Neural progenitor cell (in vitro differentiated cells): Measurements from ENCODE around the gene LSM2.

Experiments used
- EZH2 ChIP-seq: fragments of 200-600 bp; sonication (generic); IDR thresholded peaks from 2 replicates; pipeline ENCODE4 v1.6.1; 2017; ENCODE audit warnings: antibody characterized with exemption, mild to moderate bottlenecking, moderate library complexity
- TF ChIP-seq, protein P1 (sequence below): fragments of 200-600 bp; sonication (generic); IDR thresholded peaks from 2 replicates; pipeline ENCODE4 v1.5.1; 2017; ENCODE audit warnings: antibody characterized with exemption, mild to moderate bottlenecking

DNA sequence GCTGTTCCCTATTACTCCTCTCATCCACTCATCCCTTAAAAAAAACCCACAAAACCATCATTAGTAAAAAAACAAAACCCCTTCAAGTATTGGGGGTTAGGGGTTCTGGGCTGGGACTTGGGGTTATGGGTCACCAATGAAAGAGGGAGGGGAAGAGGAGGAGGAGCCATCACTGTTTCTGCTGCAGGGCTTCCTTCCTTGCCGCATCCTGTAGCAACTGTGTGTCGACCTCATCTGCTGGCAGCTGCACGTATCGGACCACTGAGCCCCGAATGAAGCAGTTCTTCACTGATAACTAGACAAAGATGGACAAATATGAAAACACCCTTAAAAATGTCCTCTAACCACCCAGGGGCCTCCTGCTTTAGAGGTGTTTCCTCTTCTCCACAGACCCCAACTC lies 9.2 kb downstream of the LSM2 start:
- TF ChIP-seq, protein P1, sequence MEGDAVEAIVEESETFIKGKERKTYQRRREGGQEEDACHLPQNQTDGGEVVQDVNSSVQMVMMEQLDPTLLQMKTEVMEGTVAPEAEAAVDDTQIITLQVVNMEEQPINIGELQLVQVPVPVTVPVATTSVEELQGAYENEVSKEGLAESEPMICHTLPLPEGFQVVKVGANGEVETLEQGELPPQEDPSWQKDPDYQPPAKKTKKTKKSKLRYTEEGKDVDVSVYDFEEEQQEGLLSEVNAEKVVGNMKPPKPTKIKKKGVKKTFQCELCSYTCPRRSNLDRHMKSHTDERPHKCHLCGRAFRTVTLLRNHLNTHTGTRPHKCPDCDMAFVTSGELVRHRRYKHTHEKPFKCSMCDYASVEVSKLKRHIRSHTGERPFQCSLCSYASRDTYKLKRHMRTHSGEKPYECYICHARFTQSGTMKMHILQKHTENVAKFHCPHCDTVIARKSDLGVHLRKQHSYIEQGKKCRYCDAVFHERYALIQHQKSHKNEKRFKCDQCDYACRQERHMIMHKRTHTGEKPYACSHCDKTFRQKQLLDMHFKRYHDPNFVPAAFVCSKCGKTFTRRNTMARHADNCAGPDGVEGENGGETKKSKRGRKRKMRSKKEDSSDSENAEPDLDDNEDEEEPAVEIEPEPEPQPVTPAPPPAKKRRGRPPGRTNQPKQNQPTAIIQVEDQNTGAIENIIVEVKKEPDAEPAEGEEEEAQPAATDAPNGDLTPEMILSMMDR: no peak
- no peak for TF ChIP-seq EZH2
